Activated naive CD4-positive, alpha-beta T cell treated with anti-CD3 and anti-CD28 coated beads, Interleukin-2, amount 50 U/mL, for 72 hours (primary cell): Measurements from ENCODE around the gene IQGAP2. TPM values are rescaled to one million over a fixed set of nuclear protein-coding genes. Genes with fewer than 3 reads are reported as not detected.
A peak's percentile ranks its signal among the peaks of the same experiment; 100 is the strongest.

Source experiments
- ATAC-seq, 2 donors: fragments of 150-1000 bp; cut with Tn5 transposase; 2 replicates each; pipeline ENCODE4 v1.10.0; 2021; ENCODE audit warnings: mild to moderate bottlenecking in 2 of 2, moderate library complexity in 2 of 2
- DNase-seq, 2 donors: peaks; one replicate each; pipeline ENCODE4 v3.0.0; 2021 to 2022; ENCODE audit warnings: low spot score in 2 of 2
- H3K27ac Mint-ChIP-seq, 2 donors: one replicate each; pipeline ENCODE4 v1.8.0; 2022; ENCODE audit warnings: mild to moderate bottlenecking in 2 of 2, mixed read lengths in 2 of 2
- H3K36me3 Mint-ChIP-seq, 2 donors: one replicate each; pipeline ENCODE4 v1.8.0; 2022; ENCODE audit warnings: mixed read lengths in 2 of 2
- H3K9me3 Mint-ChIP-seq, 2 donors: one replicate each; pipeline ENCODE4 v1.8.0; 2022; ENCODE audit warnings: mixed read lengths in 2 of 2
- total RNA-seq, 2 donors: library from RNA; stranded (reverse); gene quantifications; one replicate each; pipeline ENCODE4 v1.2.3, GENCODE V29; 2022

The IQGAP2 gene
- total RNA-seq, 2 donors from 2014 or later, result 42.4 to 62.0 TPM

DNA sequence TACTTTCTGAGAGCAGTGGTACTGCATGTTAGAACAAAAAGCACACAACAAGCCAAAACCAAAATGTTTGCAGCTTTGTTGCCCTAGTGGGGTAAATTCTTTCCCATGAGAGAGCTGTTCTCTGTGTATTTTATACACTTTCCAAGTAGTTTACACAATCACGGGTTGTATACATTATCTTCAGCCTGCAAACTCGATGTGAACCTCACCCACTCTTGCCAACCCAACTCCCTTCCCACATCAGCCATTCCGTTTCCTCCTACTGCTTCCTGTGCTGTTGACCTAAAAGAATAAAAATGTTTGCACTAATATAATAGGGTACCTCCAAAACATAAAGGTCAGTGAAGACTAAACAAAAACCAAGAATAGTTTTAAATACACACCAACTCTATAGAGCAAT is 47.0 kb downstream of the IQGAP2 start:
- ATAC-seq, result no peak
- no peak for DNase-seq
- Mint-ChIP-seq H3K9me3 (peaks cover 0 to 4% of the 10 kb centered on the region in 2 donors), H3K27ac (no peak overlapping the region), H3K36me3 (peaks cover 17 to 23% of the 10 kb centered on the region in 2 donors)

DNA sequence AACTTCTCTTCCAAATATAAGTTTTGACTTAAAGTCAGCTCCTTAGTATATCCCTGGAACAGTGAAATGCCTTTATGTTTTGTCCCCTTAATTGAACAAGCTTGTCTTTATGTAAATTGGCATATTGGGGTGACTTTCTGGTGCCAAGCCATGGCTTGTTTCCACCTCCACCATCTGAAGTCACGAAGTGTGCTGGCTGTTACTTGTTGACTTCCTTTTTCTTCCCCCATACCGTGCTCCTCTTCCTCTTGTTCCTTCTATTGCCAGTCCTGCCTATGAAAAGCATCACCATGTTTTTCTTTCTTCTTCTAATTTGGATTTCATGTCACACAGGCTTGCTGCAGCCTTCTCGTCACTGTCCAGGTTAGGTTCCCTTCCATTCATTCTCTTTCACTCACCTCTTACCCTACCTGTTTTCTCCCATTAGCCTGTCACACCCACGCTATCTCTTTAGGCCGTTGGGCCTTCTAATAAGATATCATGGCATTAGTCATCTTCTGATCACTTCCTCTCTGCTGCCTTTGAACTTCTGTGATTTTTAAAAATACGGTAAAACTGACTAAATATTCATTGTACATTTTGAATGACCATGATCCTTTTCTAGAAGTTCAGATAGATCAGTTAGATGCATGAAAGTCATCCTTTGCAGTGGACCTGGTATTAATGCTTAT is 48.1 kb downstream of the IQGAP2 start:
- peak overlapping the region in 1 of 2 donors; percentile 2 for H3K27ac Mint-ChIP-seq

DNA sequence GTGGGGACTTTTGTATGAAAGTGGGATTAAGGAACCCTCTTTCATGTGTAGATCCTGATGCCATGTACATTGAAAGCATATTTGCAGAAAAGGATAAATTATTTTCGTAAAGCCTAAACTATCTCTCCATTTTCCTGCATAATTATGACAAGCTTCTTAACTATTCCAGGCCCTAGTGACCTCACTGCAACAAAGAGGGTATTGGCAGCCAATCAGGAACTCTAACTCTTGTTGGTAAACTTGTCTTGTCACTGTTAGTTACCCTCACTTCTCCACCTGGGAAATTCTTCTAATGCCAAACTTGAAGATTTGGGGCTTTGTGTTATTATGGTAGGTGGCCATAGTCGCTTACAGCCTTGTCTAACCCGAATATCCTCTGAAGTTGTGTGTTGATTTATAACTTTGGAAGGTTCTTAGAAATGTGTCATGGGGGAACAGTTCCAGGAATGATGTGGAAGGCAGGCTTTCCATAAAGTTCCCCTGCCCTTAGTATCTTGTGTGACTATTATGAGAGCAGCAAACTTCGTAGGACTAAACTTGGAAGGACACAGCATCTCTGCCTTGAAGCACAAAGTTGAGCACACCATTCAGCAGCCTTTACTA is 52.5 kb downstream of the IQGAP2 start:
- Mint-ChIP-seq H3K9me3 (peaks cover 0 to 7% of the 10 kb centered on the region in 2 donors), H3K36me3 (peaks cover 7 to 10% of the 10 kb centered on the region in 2 donors), H3K27ac (no peak overlapping the region)
- DNase-seq (no peak), ATAC-seq (no peak)

More for the DNA sequence above, 48.1 kb downstream of the IQGAP2 start:
- no peak for DNase-seq
- no peak for ATAC-seq
- H3K9me3 Mint-ChIP-seq, result peaks cover 0 to 4% of the 10 kb centered on the region in 2 donors
- peaks cover 9 to 15% of the 10 kb centered on the region in 2 donors for H3K36me3 Mint-ChIP-seq

DNA sequence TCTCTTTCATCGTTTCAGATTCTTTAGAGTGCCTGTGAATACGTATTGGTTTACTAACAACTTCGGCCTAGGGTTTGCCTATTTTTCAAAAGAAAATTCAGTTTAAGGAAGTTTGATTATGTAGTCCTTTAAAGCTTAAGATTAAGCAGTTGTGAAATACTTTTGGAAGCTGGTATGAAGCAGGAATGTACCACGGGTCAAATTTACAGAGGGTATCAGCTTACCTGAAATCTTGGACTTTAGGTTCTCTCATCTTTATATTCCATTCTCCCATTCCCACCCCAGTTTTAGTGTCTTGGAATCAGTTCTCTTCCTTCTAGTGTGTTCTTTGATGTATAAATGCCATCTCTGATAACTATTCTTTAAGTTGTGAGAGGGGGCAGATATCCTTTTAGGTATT is 53.2 kb downstream of the IQGAP2 start:
- no peak for DNase-seq
- peaks cover 7 to 11% of the 10 kb centered on the region in 2 donors for H3K36me3 Mint-ChIP-seq
- H3K9me3 Mint-ChIP-seq, result peaks cover 0 to 7% of the 10 kb centered on the region in 2 donors
- H3K27ac Mint-ChIP-seq, result no peak overlapping the region
- no peak for ATAC-seq

DNA sequence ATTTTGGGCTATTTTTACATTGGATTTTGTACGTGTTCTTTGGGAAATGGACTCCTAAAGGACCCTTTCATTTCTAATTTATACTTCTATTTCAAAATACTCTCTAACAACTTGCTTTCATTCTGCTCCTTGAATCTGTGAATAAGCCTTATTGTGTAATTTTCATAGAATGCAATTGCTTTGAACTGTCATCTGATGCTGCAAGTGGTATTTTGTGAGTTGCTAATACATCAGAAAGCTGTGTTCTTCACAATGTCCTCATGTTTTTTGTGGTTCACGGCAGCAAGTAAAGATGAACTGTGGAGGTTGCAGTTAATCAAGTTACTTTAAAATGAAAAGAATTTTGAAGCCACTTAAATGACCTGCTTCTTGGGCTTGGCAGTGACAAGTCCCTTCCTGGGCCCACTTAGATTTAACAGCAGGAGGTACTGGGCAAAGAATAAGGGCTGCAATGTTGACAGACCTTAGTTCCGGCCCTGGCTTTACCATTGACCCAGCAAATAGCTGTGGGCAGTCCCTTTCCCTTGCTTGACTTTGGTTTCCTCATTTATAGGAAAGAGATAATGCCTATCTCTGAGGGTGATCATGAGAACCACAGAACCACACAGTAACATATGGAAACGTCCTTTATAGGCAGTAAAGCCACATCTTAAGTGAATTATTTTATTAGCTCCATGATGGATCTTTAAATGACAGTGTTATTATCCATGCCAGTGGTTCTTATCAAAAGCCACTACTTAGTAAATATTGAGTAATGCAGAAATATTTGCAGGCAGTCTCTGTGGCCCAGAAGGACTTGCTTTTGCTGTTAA is 54.8 kb downstream of the IQGAP2 start:
- Mint-ChIP-seq H3K36me3 (peaks cover 13 to 28% of the 10 kb centered on the region in 2 donors), H3K9me3 (peaks cover 0 to 7% of the 10 kb centered on the region in 2 donors), H3K27ac (no peak overlapping the region)
- ATAC-seq (peak in 1 of 2 donors; percentile 24), DNase-seq (no peak)

DNA sequence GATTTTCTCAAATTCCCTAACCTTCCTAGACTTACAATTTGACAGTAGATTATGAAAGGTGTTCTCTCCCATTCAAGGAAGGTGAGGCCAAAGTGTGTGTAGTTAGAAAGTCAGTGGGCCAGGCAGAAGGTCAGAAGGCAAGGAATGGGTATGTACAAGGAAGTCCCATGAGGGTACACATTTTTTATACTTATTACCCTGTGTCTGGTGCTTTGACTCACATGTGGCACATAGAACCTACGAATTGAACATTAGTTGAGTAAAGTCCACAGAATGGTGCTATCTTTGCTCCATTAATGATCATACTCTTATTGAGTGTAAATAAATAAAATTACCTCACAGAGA is 55.4 kb downstream of the IQGAP2 start:
- Mint-ChIP-seq H3K9me3 (peaks cover 0 to 7% of the 10 kb centered on the region in 2 donors), H3K27ac (no peak overlapping the region), H3K36me3 (peaks cover 13 to 30% of the 10 kb centered on the region in 2 donors)
- no peak for ATAC-seq
- no peak for DNase-seq

DNA sequence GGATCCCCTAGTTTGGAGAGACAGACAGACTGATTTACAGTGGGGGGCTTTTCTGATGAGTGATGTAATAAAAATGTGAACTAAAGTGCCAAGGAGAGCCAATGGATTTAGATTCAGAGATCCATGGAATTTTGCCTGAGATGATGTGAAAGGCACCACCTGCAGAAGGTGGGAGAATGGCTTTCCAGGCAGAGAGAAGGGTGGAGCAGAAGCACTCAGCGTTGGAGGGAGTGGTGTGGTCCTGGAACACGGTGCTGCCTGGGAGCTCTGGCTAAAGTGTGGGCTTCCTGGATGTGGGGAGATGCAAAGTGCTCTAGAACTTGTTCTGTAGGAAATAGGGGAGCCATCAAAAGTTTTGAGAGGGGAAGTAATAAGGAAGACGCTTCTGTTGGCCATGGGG is 57.0 kb downstream of the IQGAP2 start:
- DNase-seq (no peak), ATAC-seq (no peak)
- Mint-ChIP-seq H3K36me3 (peaks cover 17 to 40% of the 10 kb centered on the region in 2 donors), H3K9me3 (peaks cover 0 to 11% of the 10 kb centered on the region in 2 donors), H3K27ac (peak overlapping the region in 1 of 2 donors; percentile 3)

DNA sequence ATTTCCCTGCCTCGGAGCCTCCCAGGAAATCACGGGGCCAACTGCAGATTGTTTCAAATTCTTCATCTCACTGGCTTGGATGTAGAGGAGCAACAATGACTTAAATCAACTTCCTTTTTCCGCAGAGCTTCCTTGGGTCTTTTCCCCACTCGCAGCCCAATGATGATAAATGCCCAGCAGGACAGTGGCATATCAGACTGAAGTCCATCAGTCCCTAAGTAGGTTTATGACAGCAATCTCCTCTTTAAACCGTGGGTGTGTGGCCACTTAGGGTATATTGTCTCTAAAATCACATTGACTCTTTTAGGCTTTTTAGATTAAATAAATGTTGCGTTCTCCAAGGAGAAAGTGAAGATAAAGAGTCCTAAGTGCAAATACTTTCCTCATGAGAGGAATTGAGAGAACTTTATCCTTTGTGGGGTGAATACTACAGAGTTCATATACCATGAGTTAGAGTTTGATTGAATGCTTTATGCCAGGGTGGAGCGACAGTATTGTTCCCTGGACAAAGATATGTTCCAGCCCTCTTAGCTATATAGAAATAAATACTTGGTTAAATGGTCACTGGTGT is 59.1 kb downstream of the IQGAP2 start:
- H3K27ac Mint-ChIP-seq, result no peak overlapping the region
- H3K36me3 Mint-ChIP-seq, result peaks cover 17 to 58% of the 10 kb centered on the region in 2 donors
- ATAC-seq (no peak), DNase-seq (no peak)
- peaks cover 0 to 15% of the 10 kb centered on the region in 2 donors for H3K9me3 Mint-ChIP-seq

DNA sequence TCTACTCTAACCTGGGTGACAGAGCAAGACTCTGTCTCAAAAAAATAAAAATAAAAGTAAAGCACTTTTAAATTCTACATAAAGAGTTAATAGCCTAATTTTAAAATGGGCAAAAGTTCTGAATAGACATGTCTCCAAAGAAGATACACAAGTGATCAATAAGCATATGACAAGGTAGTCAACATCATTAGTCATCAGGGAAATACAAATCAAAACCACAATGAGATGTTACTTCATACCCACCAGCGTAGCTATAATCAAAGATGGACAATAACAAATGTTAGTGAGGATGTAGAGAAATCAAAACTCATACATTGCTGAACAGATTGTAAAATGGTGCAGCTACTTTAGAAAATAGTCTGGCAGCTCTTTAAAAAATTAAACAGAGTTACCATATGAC is 64.1 kb downstream of the IQGAP2 start:
- Mint-ChIP-seq H3K9me3 (peaks cover 3 to 19% of the 10 kb centered on the region in 2 donors), H3K27ac (peak overlapping the region in 1 of 2 donors; percentile 70), H3K36me3 (peaks cover 4 to 52% of the 10 kb centered on the region in 2 donors)
- DNase-seq (no peak), ATAC-seq (peak in 1 of 2 donors; percentile 48)

DNA sequence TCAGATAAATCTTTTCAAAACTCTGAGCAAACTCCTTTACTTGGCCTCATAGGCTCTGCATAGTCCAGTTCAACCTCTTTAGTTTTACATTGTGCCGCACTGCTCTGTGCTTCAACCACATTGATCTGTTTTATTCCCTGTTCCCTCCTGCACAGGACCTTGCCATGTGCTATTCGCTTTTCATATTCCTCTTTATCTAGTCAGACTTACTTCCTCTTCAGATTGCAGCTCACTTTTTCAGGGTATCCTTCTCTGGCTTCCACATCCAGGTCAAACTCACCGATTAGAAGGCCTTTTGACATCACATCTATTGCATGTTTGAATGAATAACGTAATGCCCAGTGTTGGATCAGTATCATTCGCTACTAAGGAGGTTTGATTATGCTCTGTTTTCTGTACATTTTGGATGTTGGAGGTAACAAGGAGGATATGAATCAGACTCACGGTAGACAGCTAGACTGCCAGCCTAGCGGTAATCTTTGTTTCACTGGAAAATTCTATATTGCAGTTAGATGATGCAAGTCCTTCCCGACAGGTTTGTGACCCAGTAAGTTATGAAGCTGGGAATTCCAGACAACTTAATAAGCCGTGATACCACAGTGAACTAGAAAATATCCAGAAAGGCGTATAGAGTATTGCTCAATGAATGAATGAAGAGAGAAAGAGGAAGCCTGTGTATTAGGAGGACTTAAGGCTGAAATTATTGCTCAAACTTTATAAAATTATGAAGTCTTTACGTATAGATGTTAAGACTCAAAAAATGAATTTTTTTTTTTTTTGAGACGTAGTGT is 65.7 kb downstream of the IQGAP2 start:
- Mint-ChIP-seq H3K27ac (peak overlapping the region; percentile 61 to 70), H3K9me3 (peaks cover 8 to 23% of the 10 kb centered on the region in 2 donors), H3K36me3 (peaks cover 10 to 52% of the 10 kb centered on the region in 2 donors)
- ATAC-seq (no peak), DNase-seq (no peak)

DNA sequence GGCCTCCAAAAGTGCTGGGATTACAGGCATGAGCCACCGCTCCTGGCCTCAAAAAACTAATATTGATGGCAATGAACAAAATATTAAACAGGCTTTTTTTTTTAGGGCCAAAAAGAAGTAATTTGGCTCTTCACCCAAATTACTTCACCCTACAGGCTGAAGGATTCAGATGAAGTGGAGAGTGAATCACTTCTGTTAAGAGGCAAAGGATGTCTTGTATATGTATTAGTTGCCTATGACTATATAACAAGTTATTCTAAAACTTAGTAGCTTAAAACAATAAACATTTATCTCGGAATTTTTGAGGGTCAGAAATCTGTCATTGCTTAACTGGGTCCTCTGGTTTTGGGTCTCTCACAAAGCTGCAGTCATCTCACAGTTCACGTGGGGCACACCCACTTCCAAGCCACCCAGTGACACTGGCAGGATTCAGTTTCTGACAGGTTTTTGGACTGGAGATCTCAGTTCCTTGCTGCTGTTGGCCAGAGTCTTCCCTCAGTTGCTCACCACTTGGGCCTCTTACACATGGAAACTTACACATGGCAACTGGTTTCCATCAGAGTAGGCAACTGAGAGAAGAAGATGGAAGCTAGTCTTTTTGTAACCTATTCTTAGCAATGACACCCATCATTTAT is 66.7 kb downstream of the IQGAP2 start:
- DNase-seq, result no peak
- H3K36me3 Mint-ChIP-seq, result peaks cover 9 to 52% of the 10 kb centered on the region in 2 donors
- peak; percentile 20 to 37 for ATAC-seq
- peak overlapping the region in 1 of 2 donors; percentile 70 for H3K27ac Mint-ChIP-seq
- H3K9me3 Mint-ChIP-seq, result peaks cover 11 to 20% of the 10 kb centered on the region in 2 donors

DNA sequence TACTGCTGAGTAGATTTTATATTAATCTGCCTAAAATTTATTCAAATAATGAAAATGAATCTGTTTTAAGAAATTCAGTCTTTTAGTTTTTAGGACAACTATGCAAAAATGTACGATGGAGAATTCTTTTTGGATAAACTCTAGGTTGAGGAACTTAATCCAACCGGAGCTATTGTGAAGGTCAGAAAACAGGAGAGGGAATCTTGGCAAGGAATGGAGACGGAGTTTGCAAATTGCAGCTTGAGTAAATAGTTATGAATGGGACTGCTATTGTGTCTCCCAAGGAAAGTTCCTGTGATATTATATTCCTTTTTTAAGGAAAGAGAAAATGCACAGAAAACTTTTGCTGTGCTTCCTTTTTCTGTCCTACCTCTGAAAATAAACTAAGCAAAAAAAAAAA is 67.9 kb downstream of the IQGAP2 start:
- ATAC-seq (no peak), DNase-seq (no peak)
- peaks cover 9 to 40% of the 10 kb centered on the region in 2 donors for H3K36me3 Mint-ChIP-seq
- peaks cover 11 to 15% of the 10 kb centered on the region in 2 donors for H3K9me3 Mint-ChIP-seq
- peak overlapping the region; percentile 46 to 93 for H3K27ac Mint-ChIP-seq

DNA sequence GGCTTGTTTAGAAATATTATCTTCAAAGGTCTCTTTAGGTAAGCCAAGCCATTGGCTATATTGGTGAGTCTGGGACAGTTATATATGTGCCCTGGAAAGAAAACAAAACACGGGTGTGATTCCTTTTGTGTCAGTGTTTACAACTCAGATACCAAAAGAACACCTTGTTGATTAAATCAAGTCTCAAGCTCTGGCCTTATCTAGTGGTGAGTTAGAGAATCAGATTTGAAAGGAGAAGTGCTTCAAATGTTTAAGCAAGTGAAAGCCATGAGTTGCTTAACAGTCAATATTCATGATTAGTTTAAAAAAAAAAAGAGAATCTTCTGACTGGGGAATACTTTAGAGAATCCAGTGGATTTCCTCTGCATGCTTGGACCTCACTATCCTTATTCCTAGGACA is 68.3 kb downstream of the IQGAP2 start:
- Mint-ChIP-seq H3K27ac (peak overlapping the region in 1 of 2 donors; percentile 93), H3K36me3 (peaks cover 9 to 35% of the 10 kb centered on the region in 2 donors), H3K9me3 (peaks cover 11 to 15% of the 10 kb centered on the region in 2 donors)
- ATAC-seq (no peak), DNase-seq (no peak)

DNA sequence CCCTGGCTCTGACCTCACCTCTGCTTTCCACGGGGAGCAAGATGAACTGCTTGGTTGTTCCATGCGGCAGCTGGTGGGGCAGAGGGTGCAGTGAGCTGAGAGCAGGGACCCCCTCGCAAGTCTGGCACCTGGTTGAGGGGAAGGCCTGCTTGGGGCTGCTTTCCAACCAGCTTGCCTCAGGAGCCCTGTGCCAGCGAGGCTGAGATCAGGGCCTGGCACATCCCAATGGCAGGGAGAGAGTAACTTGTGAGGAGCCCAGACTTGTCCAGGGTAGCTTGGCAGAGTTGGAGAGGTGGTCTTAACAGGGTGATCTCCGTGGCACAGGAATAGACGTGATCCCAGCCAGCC is 68.9 kb downstream of the IQGAP2 start:
- peak overlapping the region; percentile 73 to 93 for H3K27ac Mint-ChIP-seq
- peaks cover 9 to 31% of the 10 kb centered on the region in 2 donors for H3K36me3 Mint-ChIP-seq
- peaks cover 11 to 15% of the 10 kb centered on the region in 2 donors for H3K9me3 Mint-ChIP-seq
- ATAC-seq (no peak), DNase-seq (no peak)

DNA sequence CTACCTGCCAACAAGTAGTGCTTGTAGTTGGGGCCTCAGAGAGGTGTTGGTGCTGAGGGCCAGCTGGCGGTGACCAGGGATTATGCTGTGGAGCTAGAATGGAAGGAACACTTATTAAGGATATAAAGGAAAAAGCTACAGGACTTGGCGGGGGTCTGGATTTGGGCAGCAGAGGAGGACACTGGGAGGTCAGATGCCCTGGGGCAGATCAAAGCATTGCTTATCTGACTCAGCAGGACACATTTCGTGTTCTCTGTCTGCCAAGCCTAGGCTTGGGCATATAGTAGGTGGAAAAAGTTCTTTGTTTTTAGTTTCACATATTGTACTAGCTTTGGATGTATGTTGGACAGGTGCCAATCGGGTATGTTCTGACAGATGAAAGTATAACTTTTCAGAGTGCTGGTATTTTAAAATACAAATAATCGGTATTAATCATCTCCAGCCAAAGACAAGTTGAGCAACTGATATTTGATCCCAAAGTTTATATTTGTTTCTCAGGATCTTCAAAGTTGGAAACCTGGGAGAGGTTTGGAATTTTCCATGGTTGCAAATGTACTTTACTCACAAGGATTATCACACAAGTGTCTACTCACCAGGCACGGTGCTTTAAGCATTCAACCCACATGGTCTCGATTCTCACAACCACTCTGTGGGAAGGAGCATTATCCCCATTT is 69.4 kb downstream of the IQGAP2 start:
- DNase-seq (no peak), ATAC-seq (peak; percentile 37 to 58)
- peak overlapping the region; percentile 73 to 93 for H3K27ac Mint-ChIP-seq
- H3K36me3 Mint-ChIP-seq, result peaks cover 9 to 29% of the 10 kb centered on the region in 2 donors
- peaks cover 11 to 15% of the 10 kb centered on the region in 2 donors for H3K9me3 Mint-ChIP-seq
